IPS DF 6.9 (cell line): ENCODE measurements around the gene ENGASE.
A peak's percentile ranks its signal among the peaks of the same experiment; 100 is the strongest.
"Not testable (repeated sequence)": the region's sequence is repeated elsewhere in the genome, so short reads cannot be mapped to it uniquely, and the experiment has no call there.

ENCODE experiments used
- DNase-seq: peaks from one replicate; pipeline ENCODE4 v3.0.0-alpha.2; 2013; ENCODE audit warnings: low read depth, low spot score
- H3K27ac ChIP-seq: one replicate; pipeline ENCODE4 v1.5.1; 2013; ENCODE audit warnings: low read length, control low read depth
- H3K27me3 ChIP-seq: 2 replicates; pipeline ENCODE4 v1.6.1; 2013; ENCODE audit warnings: mild to moderate bottlenecking, low read length; ENCODE audit not compliant: control insufficient read depth, insufficient read depth
- H3K36me3 ChIP-seq: 2 replicates; pipeline ENCODE4 v1.6.1; 2013; ENCODE audit warnings: low read length; ENCODE audit not compliant: control insufficient read depth, insufficient read depth
- H3K4me1 ChIP-seq: 2 replicates; pipeline ENCODE4 v1.6.1; 2013; ENCODE audit warnings: low read length; ENCODE audit not compliant: control insufficient read depth, insufficient read depth
- H3K4me3 ChIP-seq: 2 replicates; pipeline ENCODE4 v1.5.1; 2013; ENCODE audit warnings: mild to moderate bottlenecking, low read length
- H3K9me3 ChIP-seq: 2 replicates; pipeline ENCODE4 v1.6.1; 2013; ENCODE audit warnings: low read length, inconsistent platforms; ENCODE audit not compliant: control insufficient read depth, insufficient read depth
- WGBS: extraction: QIAGEN DNeasy Blood & Tissue Kit; methylation state at CpG from one replicate; pipeline ENCODE4 v1.1.7; 2013; ENCODE audit warnings: mixed read lengths, missing lambda C conversion rate; ENCODE audit not compliant: insufficient read length, insufficient coverage; 5-methylcytosine and 5-hydroxymethylcytosine counted together

The ENGASE gene

GRCh38 chr17:79073016-79073705 lies 1.5 kb upstream of the ENGASE start:
- Histone ChIP-seq H3K36me3 (no peaks in the 10 kb centered on the region), H3K27ac (no peak overlapping the region), H3K9me3 (no peaks in the 10 kb centered on the region), H3K4me1 (peaks cover 2% of the 10 kb centered on the region; the same call in 1 of the 2 replicates), H3K27me3 (no peaks in the 10 kb centered on the region), H3K4me3 (no peak overlapping the region)
- no CpG with 5 or more reads among the region's 8 CpGs for WGBS
- no peak for DNase-seq

DNA sequence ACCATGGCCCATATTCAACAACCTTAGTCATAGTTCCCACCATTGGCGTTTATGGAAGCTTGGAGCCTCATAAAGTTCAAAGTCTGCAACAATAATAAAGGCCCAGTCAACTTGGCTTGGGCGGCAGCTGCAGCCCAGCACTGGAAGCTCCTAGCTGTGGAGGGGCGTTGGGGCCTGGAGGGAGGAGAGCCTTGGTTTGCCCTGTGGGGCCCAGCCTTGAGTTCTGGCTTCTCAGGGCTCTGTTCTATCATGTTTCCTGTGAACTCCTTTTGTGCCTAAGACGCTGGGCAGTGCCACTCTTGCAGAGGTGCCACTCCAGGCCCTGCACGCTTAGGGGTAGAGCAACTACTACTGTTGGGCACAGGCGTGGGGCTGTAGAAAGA lies 927 bp upstream of the ENGASE start:
- WGBS: no CpG with 5 or more reads among the region's 6 CpGs
- DNase-seq: no peak
- no peak overlapping the region for H3K27ac ChIP-seq
- H3K36me3 ChIP-seq: no peaks in the 10 kb centered on the region
- H3K4me3 ChIP-seq: no peak overlapping the region
- no peaks in the 10 kb centered on the region for H3K27me3 ChIP-seq
- peaks cover 2% of the 10 kb centered on the region; the same call in 1 of the 2 replicates for H3K4me1 ChIP-seq
- no peaks in the 10 kb centered on the region for H3K9me3 ChIP-seq

- not testable (repeated sequence) for H3K9me3 ChIP-seq, DNase-seq, H3K27ac ChIP-seq, H3K4me3 ChIP-seq, H3K36me3 ChIP-seq, H3K4me1 ChIP-seq, H3K27me3 ChIP-seq
- no CpG with 5 or more reads among the region's 22 CpGs for WGBS
Observed at GRCh38 chr17:79074121-79074648, 439 bp upstream of the ENGASE start.

DNA sequence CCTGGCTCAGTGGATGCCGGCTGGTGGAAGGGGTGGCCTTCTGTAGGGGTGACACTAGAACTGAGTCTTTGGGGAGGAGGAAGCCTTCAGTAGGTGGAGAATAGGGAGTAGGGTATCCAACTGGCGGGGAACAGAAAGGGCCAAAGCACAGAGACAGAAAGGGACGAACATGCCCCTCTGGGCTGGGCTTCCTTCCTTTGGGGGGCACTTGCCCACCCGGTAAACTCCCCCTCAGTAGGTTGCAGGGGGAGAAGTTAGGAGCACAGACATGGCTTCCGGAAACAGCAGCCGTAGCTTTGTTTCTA lies 774 bp downstream of the ENGASE start:
- WGBS: no CpG with 5 or more reads among the region's 6 CpGs
- Histone ChIP-seq H3K27me3 (no peaks in the 10 kb centered on the region), H3K9me3 (no peaks in the 10 kb centered on the region), H3K4me1 (peaks cover 2% of the 10 kb centered on the region; the same call in 1 of the 2 replicates), H3K27ac (no peak overlapping the region), H3K4me3 (peak overlapping the region; percentile 88; the same call in 1 of the 2 replicates), H3K36me3 (peaks cover 6% of the 10 kb centered on the region)
- no peak for DNase-seq

- no CpG with 5 or more reads among the region's 9 CpGs for WGBS
- no peaks in the 10 kb centered on the region for H3K9me3 ChIP-seq
- H3K4me1 ChIP-seq: peaks cover 2% of the 10 kb centered on the region; the same call in 1 of the 2 replicates
- no peak overlapping the region for H3K27ac ChIP-seq
- peaks cover 10% of the 10 kb centered on the region for H3K36me3 ChIP-seq
- H3K4me3 ChIP-seq: no peak overlapping the region
- no peak for DNase-seq
- no peaks in the 10 kb centered on the region for H3K27me3 ChIP-seq
Observed at GRCh38 chr17:79075861-79076406, 1.3 kb downstream of the ENGASE start.

GRCh38 chr17:79077587-79077986 lies 3.0 kb downstream of the ENGASE start:
- H3K27ac ChIP-seq: no peak overlapping the region
- no peak for DNase-seq
- no CpG with 5 or more reads among the region's 12 CpGs for WGBS
- peaks cover 16% of the 10 kb centered on the region for H3K36me3 ChIP-seq
- H3K4me1 ChIP-seq: peaks cover 2% of the 10 kb centered on the region; the same call in 1 of the 2 replicates
- no peaks in the 10 kb centered on the region for H3K27me3 ChIP-seq
- H3K4me3 ChIP-seq: no peak overlapping the region
- H3K9me3 ChIP-seq: no peaks in the 10 kb centered on the region

- no peak for DNase-seq
- H3K4me3 ChIP-seq: no peak overlapping the region
- no CpG with 5 or more reads among the region's 21 CpGs for WGBS
- H3K27me3 ChIP-seq: no peaks in the 10 kb centered on the region
- no peaks in the 10 kb centered on the region for H3K9me3 ChIP-seq
- H3K27ac ChIP-seq: no peak overlapping the region
- H3K36me3 ChIP-seq: peaks cover 24% of the 10 kb centered on the region
- H3K4me1 ChIP-seq: peaks cover 2% of the 10 kb centered on the region; the same call in 1 of the 2 replicates
Observed at GRCh38 chr17:79078476-79079190, 4.0 kb downstream of the ENGASE start.

- no CpG with 5 or more reads among the region's 22 CpGs for WGBS
- H3K36me3 ChIP-seq: peaks cover 26% of the 10 kb centered on the region
- H3K27me3 ChIP-seq: no peaks in the 10 kb centered on the region
- H3K4me3 ChIP-seq: no peak overlapping the region
- no peaks in the 10 kb centered on the region for H3K9me3 ChIP-seq
- H3K27ac ChIP-seq: no peak overlapping the region
- H3K4me1 ChIP-seq: peaks cover 2% of the 10 kb centered on the region; the same call in 1 of the 2 replicates
- DNase-seq: no peak
Observed at GRCh38 chr17:79079421-79080200, 5.0 kb downstream of the ENGASE start.

- no peak overlapping the region for H3K4me3 ChIP-seq
- no peak overlapping the region for H3K27ac ChIP-seq
- peaks cover 26% of the 10 kb centered on the region for H3K36me3 ChIP-seq
- WGBS: no CpG with 5 or more reads among the region's 18 CpGs
- no peaks in the 10 kb centered on the region for H3K27me3 ChIP-seq
- H3K9me3 ChIP-seq: no peaks in the 10 kb centered on the region
- peaks cover 2% of the 10 kb centered on the region; the same call in 1 of the 2 replicates for H3K4me1 ChIP-seq
- no peak for DNase-seq
Observed at GRCh38 chr17:79080349-79080748, 5.7 kb downstream of the ENGASE start.

DNA sequence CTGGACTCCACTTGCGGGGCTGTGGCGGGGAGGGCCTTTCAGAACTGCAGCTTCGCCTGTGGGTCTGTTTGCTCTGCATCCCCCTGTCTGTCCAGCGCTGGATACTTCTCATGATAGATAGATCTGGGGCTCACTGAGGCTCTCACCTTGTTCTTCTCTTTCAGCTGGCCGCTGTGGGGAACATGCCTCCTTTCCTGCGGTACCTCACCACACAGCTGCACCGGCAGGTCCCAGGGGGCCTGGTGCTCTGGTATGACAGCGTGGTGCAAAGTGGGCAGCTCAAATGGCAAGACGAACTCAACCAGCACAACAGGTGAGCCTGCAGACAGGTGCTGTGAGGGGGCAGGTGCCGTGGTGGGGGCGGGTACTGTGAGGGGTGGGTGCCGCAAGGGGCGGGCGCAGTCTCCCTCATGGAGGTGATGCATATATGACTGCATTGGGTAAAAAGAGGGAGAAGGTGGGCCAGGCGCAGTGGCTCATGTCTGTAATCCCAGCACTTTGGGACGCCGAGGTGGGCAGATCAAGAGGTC lies 6.2 kb downstream of the ENGASE start:
- H3K4me1 ChIP-seq: peaks cover under 1% of the 10 kb centered on the region; the same call in 1 of the 2 replicates
- no peak for DNase-seq
- H3K4me3 ChIP-seq: no peak overlapping the region
- no CpG with 5 or more reads among the region's 17 CpGs for WGBS
- no peak overlapping the region for H3K27ac ChIP-seq
- no peaks in the 10 kb centered on the region for H3K27me3 ChIP-seq
- H3K9me3 ChIP-seq: no peaks in the 10 kb centered on the region
- H3K36me3 ChIP-seq: peaks cover 26% of the 10 kb centered on the region
